ENCODE measurements around the gene AFAP1.

AFAP1 gene

GRCh38 chr4:7847206-7847605 is 92.5 kb downstream of the AFAP1 start:
- ChIA-PET CTCF (no interaction called here), POLR2A (no interaction called here)
- H3K36me3 ChIP-seq (ENCODE audit: control insufficient read depth in 2 of 2, insufficient read depth in 1 of 2, low read length in 2 of 2): peaks cover 0 to 8% of the 10 kb centered on the region in 2 experiments; a peak in 1 of 3 replicates
- no peaks in the 10 kb centered on the region for H3K9me3 ChIP-seq (ENCODE audit: control insufficient read depth, insufficient read depth, low read depth, low read length)
- no peaks in the 10 kb centered on the region for H3K4me1 ChIP-seq (ENCODE audit: control insufficient read depth, insufficient read depth, low read length)
- TF ChIP-seq HOXD13 (CRISPR knock-in tag; IDR thresholded peaks at IDR 0.05; ENCODE audit: borderline replicate concordance) (no peak), ZNF529 (tag by site-specific recombination; IDR thresholded peaks at IDR 0.05; ENCODE audit: insufficient replicate concordance) (no peak), ZNF707 (tag by site-specific recombination; IDR thresholded peaks at IDR 0.05) (no peak), ZNF121 (tag by site-specific recombination; IDR thresholded peaks at IDR 0.05) (no peak), ZNF629 (tag by site-specific recombination; IDR thresholded peaks at IDR 0.05) (no peak), ZNF747 (tag by site-specific recombination; IDR thresholded peaks at IDR 0.05) (no peak), BCL11B (tag by site-specific recombination; IDR thresholded peaks at IDR 0.05; ENCODE audit: low read depth) (no peak), ZNF302 (tag by site-specific recombination; IDR thresholded peaks at IDR 0.05; ENCODE audit: low read depth) (no peak), ZNF423 (tag by site-specific recombination; IDR thresholded peaks at IDR 0.05) (no peak)
- H3K4me3 ChIP-seq (ENCODE audit: low read depth, low read length): no peak overlapping the region
- no peak overlapping the region for H3K27ac ChIP-seq (ENCODE audit: extremely low read depth, low read depth, low read length)

- Histone ChIP-seq H3K27ac (ENCODE audit: extremely low read depth, low read depth, low read length) (no peak overlapping the region), H3K36me3 (ENCODE audit: control insufficient read depth in 2 of 2, insufficient read depth in 1 of 2, low read length in 2 of 2) (peaks cover 0 to 5% of the 10 kb centered on the region in 2 experiments; a peak in 1 of 3 replicates), H3K9me3 (ENCODE audit: control insufficient read depth, insufficient read depth, low read depth, low read length) (no peaks in the 10 kb centered on the region), H3K4me3 (ENCODE audit: low read depth, low read length) (no peak overlapping the region), H3K4me1 (ENCODE audit: control insufficient read depth, insufficient read depth, low read length) (no peaks in the 10 kb centered on the region)
- ChIA-PET POLR2A (no interaction called here), CTCF (interaction anchor here (0.7 to 3.0 kb wide), 6 partner anchors 9 to 142 kb away, joined by 3 to 24 read pairs (median 6); no protein-coding TSS in a partner anchor)
- no peak for TF ChIP-seq GFI1B (tag by site-specific recombination; IDR thresholded peaks at IDR 0.05)
- TF ChIP-seq ZSCAN16 (tag by site-specific recombination; IDR thresholded peaks at IDR 0.05): no peak
- 0 out of 2 replicates have a peak, but pooled peaks have one; percentile 14 for TF ChIP-seq CTCF (tag by site-specific recombination; IDR thresholded peaks at IDR 0.05)
- peak; percentile 29; the same call in 1 of the 2 replicates for TF ChIP-seq ZFHX2 (tag by site-specific recombination; conservative IDR thresholded peaks at IDR 0.05)
- no peak for TF ChIP-seq ZEB2 (tag by site-specific recombination; IDR thresholded peaks at IDR 0.05)
- peak; percentile 50; the same call in 1 of the 2 replicates for TF ChIP-seq EGR2 (tag by site-specific recombination; IDR thresholded peaks at IDR 0.05; ENCODE audit: low read depth)
- TF ChIP-seq ZNF18 (tag by site-specific recombination; IDR thresholded peaks at IDR 0.05): no peak
Measured at GRCh38 chr4:7845493-7846128, 94.0 kb downstream of the AFAP1 start.

- TF ChIP-seq ZNF521 (tag by site-specific recombination; IDR thresholded peaks at IDR 0.05) (no peak), ZBTB48 (tag by site-specific recombination; IDR thresholded peaks at IDR 0.05) (no peak), ZNF2 (tag by site-specific recombination; IDR thresholded peaks at IDR 0.05) (no peak), ZNF677 (tag by site-specific recombination; IDR thresholded peaks at IDR 0.05) (no peak), ZNF621 (tag by site-specific recombination; IDR thresholded peaks at IDR 0.05) (no peak), BCL11B (tag by site-specific recombination; IDR thresholded peaks at IDR 0.05; ENCODE audit: low read depth) (no peak), ZNF169 (tag by site-specific recombination; IDR thresholded peaks at IDR 0.05) (no peak), ZNF146 (tag by site-specific recombination; IDR thresholded peaks at IDR 0.05) (no peak), ZSCAN18 (tag by site-specific recombination; IDR thresholded peaks at IDR 0.05) (no peak), ZFP41 (tag by site-specific recombination; IDR thresholded peaks at IDR 0.05; ENCODE audit: borderline replicate concordance) (no peak)
- CTCF ChIA-PET: interaction anchor here (0.6 to 3.0 kb wide), 8 partner anchors 12 to 314 kb away, joined by 3 to 24 read pairs (median 4); partner anchors contain the start of gene ABLIM2
- no peaks in the 10 kb centered on the region for H3K9me3 ChIP-seq (ENCODE audit: control insufficient read depth, insufficient read depth, low read depth, low read length)
- no peaks in the 10 kb centered on the region for H3K4me1 ChIP-seq (ENCODE audit: control insufficient read depth, insufficient read depth, low read length)
- no peak overlapping the region for H3K27ac ChIP-seq (ENCODE audit: extremely low read depth, low read depth, low read length)
- POLR2A ChIA-PET: no interaction called here
- H3K36me3 ChIP-seq (ENCODE audit: control insufficient read depth in 2 of 2, insufficient read depth in 1 of 2, low read length in 2 of 2): peaks cover 0 to 5% of the 10 kb centered on the region in 2 experiments; a peak in 1 of 3 replicates
- no peak overlapping the region for H3K4me3 ChIP-seq (ENCODE audit: low read depth, low read length)
Measured at GRCh38 chr4:7844594-7844991, 95.1 kb downstream of the AFAP1 start.
